Activated CD8-positive, alpha-beta T cell treated with anti-CD3 and anti-CD28 coated beads for 36 hours (primary cell): ENCODE results near the gene RPS18. TPM values are rescaled to one million over a fixed set of nuclear protein-coding genes. Genes with fewer than 3 reads are reported as not detected.

Source experiments
- ATAC-seq: fragments of 200-7000 bp; cut with Tn5 transposase; one replicate; pipeline ENCODE4 v1.10.0; 2021; ENCODE audit warnings: mild to moderate bottlenecking, moderate library complexity
- CTCF ChIA-PET: fragments of 350-600 bp; sonication (Branson Sonifier 250); formaldehyde crosslinking; loops from one replicate; lab custom pipeline; 2021; ENCODE audit warnings: antibody characterized with exemption; lab: Charles Lee
- POLR2A ChIA-PET: fragments of 350-600 bp; sonication (Branson Sonifier 250); formaldehyde crosslinking; loops from one replicate; lab custom pipeline; 2021; ENCODE audit warnings: antibody characterized with exemption; lab: Charles Lee
- DNase-seq: peaks from one replicate; pipeline ENCODE4 v3.0.0-alpha.2; 2020
- H3K27ac Mint-ChIP-seq: one replicate; pipeline ENCODE4 v1.8.0; 2021; ENCODE audit warnings: mild to moderate bottlenecking, mixed read lengths
- H3K27me3 Mint-ChIP-seq: one replicate; pipeline ENCODE4 v1.8.0; 2021; ENCODE audit warnings: mixed read lengths
- H3K36me3 Mint-ChIP-seq: one replicate; pipeline ENCODE4 v1.8.0; 2021; ENCODE audit warnings: low read depth, mixed read lengths
- H3K4me1 Mint-ChIP-seq: one replicate; pipeline ENCODE4 v1.8.0; 2021; ENCODE audit warnings: low read depth, mixed read lengths
- H3K4me3 Mint-ChIP-seq: one replicate; pipeline ENCODE4 v1.8.0; 2021; ENCODE audit warnings: mild to moderate bottlenecking, moderate library complexity, mixed read lengths
- H3K9me3 Mint-ChIP-seq: one replicate; pipeline ENCODE4 v1.8.0; 2021; ENCODE audit warnings: mixed read lengths
- CTCF ChIP-seq: fragments of 200-600 bp; IDR thresholded peaks from one replicate; pipeline ENCODE4 v1.8.0; 2022; ENCODE audit warnings: antibody characterized with exemption, mild to moderate bottlenecking
- intact Hi-C: fragments of 100-400 bp; cut with micrococcal nuclease; formaldehyde crosslinking; loops from one replicate; pipeline ENCODE4 v1.10.0; 2022
- microRNA-seq: library from miRNA; unstranded; fragments of <30 nt; microRNA quantifications from one replicate; pipeline ENCODE4 v1.2.0, GENCODE V29; 2022; ENCODE audit warnings: borderline microRNAs expressed, borderline replicate concordance
- total RNA-seq, 2 experiments: library from RNA; stranded (reverse); gene quantifications; one replicate each; pipeline ENCODE4 v1.2.3, GENCODE V29; 2021

Gene RPS18
- total RNA-seq, 2 experiments from 2014 or later = 4,910 to 4,938 TPM

GRCh38 chr6:33323623-33323948, 51.7 kb downstream of the RPS18 start:
- DNase-seq (peak; percentile 25), ATAC-seq (no peak)
- no peaks in the 10 kb centered on the region for H3K27me3 Mint-ChIP-seq
- peak overlapping the region; percentile 90 for H3K4me3 Mint-ChIP-seq
- peaks cover 39% of the 10 kb centered on the region for H3K36me3 Mint-ChIP-seq
- no peaks in the 10 kb centered on the region for H3K9me3 Mint-ChIP-seq
- H3K27ac Mint-ChIP-seq = peak overlapping the region; percentile 98
- ChIA-PET CTCF (interaction anchor here (0.9 kb wide), 1 partner anchor 29 kb away, joined by 4 read pairs; no protein-coding TSS in a partner anchor), POLR2A (interaction anchor here (0.6 to 1.4 kb wide), 5 partner anchors 15 to 387 kb away, joined by 3 to 4 read pairs (median 3); partner anchors contain the start of gene UQCC2)
- H3K4me1 Mint-ChIP-seq = peaks cover 43% of the 10 kb centered on the region
- intact Hi-C loops = no loop called here
- TF ChIP-seq CTCF = no peak

- TF ChIP-seq CTCF = no peak
- H3K27me3 Mint-ChIP-seq = no peaks in the 10 kb centered on the region
- intact Hi-C loops = no loop called here
These were observed 52.2 kb downstream of the RPS18 start for GRCh38 chr6:33324125-33324524.

More at GRCh38 chr6:33324125-33324524, 52.2 kb downstream of the RPS18 start:
- ATAC-seq = no peak
- POLR2A ChIA-PET = interaction anchor here (0.7 to 1.4 kb wide), 4 partner anchors 16 to 387 kb away, joined by 3 to 4 read pairs (median 4); partner anchors contain the start of gene UQCC2
- no peak for DNase-seq
- Mint-ChIP-seq H3K4me3 (peak overlapping the region; percentile 90), H3K36me3 (peaks cover 35% of the 10 kb centered on the region), H3K4me1 (peaks cover 38% of the 10 kb centered on the region), H3K9me3 (no peaks in the 10 kb centered on the region), H3K27ac (peak overlapping the region; percentile 98)
- CTCF ChIA-PET = no interaction called here

Small RNA genes lying within 50 kb of the gene (microRNA-seq; reads per million reads assigned to microRNA genes)
- gene MIR6834 (not detected), gene MIR6873 (not detected)

Other genes starting within 250 kb of the RPS18 start
- 10 to 100 TPM; 27.6 to 27.9 TPM for gene HLA-DPA1, start 198.4 kb upstream of the RPS18 start, total RNA-seq
- gene HLA-DPB1, start 196.1 kb upstream of the RPS18 start, total RNA-seq = 10 to 100 TPM; 12.3 to 14.8 TPM
- gene COL11A2, start 79.6 kb upstream of the RPS18 start, total RNA-seq = 1 to 10 TPM; 1.3 to 1.4 TPM
- gene RXRB, start 71.4 kb upstream of the RPS18 start, total RNA-seq = 10 to 100 TPM; 41.2 to 41.9 TPM
- 10 to 100 TPM; 43.1 to 43.3 TPM for gene SLC39A7, start 71.2 kb upstream of the RPS18 start, total RNA-seq
- 10 to 100 TPM; 40.6 to 42.0 TPM for gene HSD17B8, start 67.4 kb upstream of the RPS18 start, total RNA-seq
- 10 to 100 TPM; 26.8 to 27.5 TPM for gene RING1, start 63.6 kb upstream of the RPS18 start, total RNA-seq
- gene VPS52, start 199 bp upstream of the RPS18 start, total RNA-seq = 10 to 100 TPM; 31.2 to 34.3 TPM
- gene B3GALT4, start 5.0 kb downstream of the RPS18 start, total RNA-seq = 1 to 10 TPM; 3.6 to 4.2 TPM
- 10 to 100 TPM; 64.0 to 72.2 TPM for gene WDR46, start 17.2 kb downstream of the RPS18 start, total RNA-seq
- 10 to 100 TPM; 78.1 to 92.3 TPM for gene PFDN6, start 17.5 kb downstream of the RPS18 start, total RNA-seq
- 10 to 100 TPM; 24.2 to 24.3 TPM for gene RGL2, start 26.9 kb downstream of the RPS18 start, total RNA-seq
- gene TAPBP, start 42.0 kb downstream of the RPS18 start, total RNA-seq = 100 to 1,000 TPM; 179 to 183 TPM
- 1 to 10 TPM; 7.2 to 7.5 TPM for gene ZBTB22, start 45.7 kb downstream of the RPS18 start, total RNA-seq
- 10 to 100 TPM; 59.8 to 72.4 TPM for gene DAXX, start 50.9 kb downstream of the RPS18 start, total RNA-seq
- gene KIFC1, start 119.7 kb downstream of the RPS18 start, total RNA-seq = 10 to 100 TPM; 93.4 to 96.0 TPM
- gene PHF1, start 138.9 kb downstream of the RPS18 start, total RNA-seq = 10 to 100 TPM; 31.9 to 32.6 TPM
- gene CUTA, start 146.0 kb downstream of the RPS18 start, total RNA-seq = 100 to 1,000 TPM; 155 to 160 TPM
- 10 to 100 TPM; 57.9 to 67.0 TPM for gene SYNGAP1, start 148.0 kb downstream of the RPS18 start, total RNA-seq
- gene ZBTB9, start 182.5 kb downstream of the RPS18 start, total RNA-seq = 1 to 10 TPM; 7.8 to 8.7 TPM